K562 (cell line): Measurements from ENCODE around the gene GIPC3. TPM values are rescaled to one million over a fixed set of nuclear protein-coding genes. Genes with fewer than 3 reads are reported as not detected.

Experiments
- BACH1 ChIP-seq: fragments of 200-800 bp; sonication (Bioruptor generic); IDR thresholded peaks from 2 replicates; pipeline ENCODE4 v1.6.1; 2016; ENCODE audit warnings: missing genetic modification characterization, missing compliant biosample characterization
- CBX5 ChIP-seq: IDR thresholded peaks from 2 replicates; pipeline ENCODE4 v1.6.1; 2014; ENCODE audit warnings: low read depth, borderline replicate concordance
- DDX20 ChIP-seq: fragments of 450-650 bp; IDR thresholded peaks from 2 replicates; pipeline ENCODE4 v1.6.1; 2016; ENCODE audit warnings: missing genetic modification characterization, low read depth, mild to moderate bottlenecking, missing compliant biosample characterization, moderate library complexity
- ESRRB ChIP-seq: fragments of 250-450 bp; sonication (Bioruptor Pico); IDR thresholded peaks from 2 replicates; pipeline ENCODE4 v1.5.0; 2020; ENCODE audit warnings: mild to moderate bottlenecking, moderate library complexity, borderline replicate concordance
- FOXA1 ChIP-seq: fragments of 450-650 bp; IDR thresholded peaks from 2 replicates; pipeline ENCODE4 v1.6.1; 2016; ENCODE audit warnings: mild to moderate bottlenecking, borderline replicate concordance
- FOXM1 ChIP-seq, 2 experiments: fragments of 450-650 bp in 1 of 2; sonication (generic) in 1 of 2; formaldehyde crosslinking in 1 of 2; IDR thresholded peaks; 2 replicates each; pipeline versions ENCODE4 v1.6.1 to v1.9.0; 2017 to 2022; ENCODE audit warnings: low read depth in 2 of 2, mild to moderate bottlenecking in 2 of 2, missing genetic modification reagents in 1 of 2, moderate library complexity in 1 of 2
- HEY1 ChIP-seq: fragments of 250-450 bp; sonication (Bioruptor Pico); IDR thresholded peaks from 2 replicates; pipeline ENCODE4 v1.5.0; 2020; ENCODE audit warnings: mild to moderate bottlenecking, moderate library complexity, borderline replicate concordance
- MTA3 ChIP-seq: fragments of 450-650 bp; formaldehyde crosslinking; IDR thresholded peaks from 2 replicates; pipeline ENCODE4 v1.6.1; 2017; ENCODE audit warnings: mild to moderate bottlenecking, borderline replicate concordance
- MXD1 ChIP-seq: fragments of 250-450 bp; sonication (Bioruptor Pico); IDR thresholded peaks from 2 replicates; pipeline ENCODE4 v1.8.0; 2021; ENCODE audit warnings: borderline replicate concordance, mild to moderate bottlenecking, moderate library complexity; ENCODE audit not compliant: poor library complexity, severe bottlenecking
- NR0B1 ChIP-seq: fragments of 450-650 bp; IDR thresholded peaks from one replicate; pipeline ENCODE4 v1.6.1; 2018; ENCODE audit warnings: mild to moderate bottlenecking, moderate library complexity; ENCODE audit not compliant: partially characterized antibody
- RCOR1 ChIP-seq, 2 experiments: IDR thresholded peaks; 2 replicates each; pipeline ENCODE4 v1.6.1; 2012; ENCODE audit warnings: low read depth in 2 of 2, low read length in 2 of 2, borderline replicate concordance in 1 of 2, improper control_type of control experiment in 1 of 2
- SMARCC2 ChIP-seq: fragments of 450-650 bp; IDR thresholded peaks from 2 replicates; pipeline ENCODE4 v1.6.1; 2017; ENCODE audit warnings: antibody characterized with exemption, moderate library complexity, mild to moderate bottlenecking, low read depth
- ZBTB26 ChIP-seq: fragments of 450-650 bp; formaldehyde crosslinking; IDR thresholded peaks from 2 replicates; pipeline ENCODE4 v1.4.0; 2022; ENCODE audit warnings: missing genetic modification characterization
- ZNF444 ChIP-seq: fragments of 250-450 bp; sonication (Bioruptor Pico); IDR thresholded peaks from 2 replicates; pipeline ENCODE4 v1.4.0; 2020; ENCODE audit warnings: mild to moderate bottlenecking, moderate library complexity
- ZNF551 ChIP-seq: fragments of 250-450 bp; sonication (Bioruptor Pico); IDR thresholded peaks from 2 replicates; pipeline ENCODE4 v1.5.0; 2021; ENCODE audit warnings: mild to moderate bottlenecking, moderate library complexity
- ZNF592 ChIP-seq: fragments of 450-650 bp; IDR thresholded peaks from 2 replicates; pipeline ENCODE4 v1.6.1; 2017; ENCODE audit warnings: antibody characterized with exemption, mild to moderate bottlenecking
- ZNF655 ChIP-seq: fragments of 250-450 bp; sonication (Bioruptor Pico); IDR thresholded peaks from 2 replicates; pipeline ENCODE4 v1.5.0; 2021
- ZNF785 ChIP-seq: fragments of 250-450 bp; sonication (Bioruptor Pico); IDR thresholded peaks from 2 replicates; pipeline ENCODE4 v1.4.0; 2020; ENCODE audit warnings: mild to moderate bottlenecking
- polyA plus RNA-seq, 8 experiments: library from polyadenylated mRNA; depleted of rRNA in 4 of 8; stranded (reverse) in 5 of 8; unstranded in 3 of 8; fragments of >200 nt; fragmentation: Nextera tagmentation in 2 of 8; fragmentation: Illumina TruSeq in 1 of 8; extraction: Ambion mirVana in 2 of 8; extraction: Trizol in 1 of 8; gene quantifications; 2 replicates each; pipeline versions ENCODE4 v1.2.1 to v1.2.3, GENCODE V29; 2011 to 2014; ENCODE audit warnings: inconsistent platforms in 1 of 8, missing spikeins in 1 of 8
- total RNA-seq, 7 experiments: library from RNA; depleted of rRNA in 6 of 7; stranded (reverse); fragments of >200 nt in 6 of 7; fragmentation: Illumina TruSeq in 2 of 7; extraction: Trizol in 2 of 7; gene quantifications; 2 replicates each; pipeline versions ENCODE4 v1.2.1 to v1.2.3, GENCODE V29; 2011 to 2021; ENCODE audit warnings: low replicate concordance in 1 of 7

The GIPC3 gene
- total and polyA plus RNA-seq, 9 of the 15 experiments (the other 6 are each of a cell fraction or from before 2014, with no cell fraction given), result 0.03 to 3.6 (median 1.5) TPM; not detected in 1

GRCh38 chr19:3608079-3608641, 22.9 kb downstream of the GIPC3 start (continued):
- no peak for TF ChIP-seq HEY1 (CRISPR knock-in tag)
- TF ChIP-seq MTA3, result no peak
- no peak for TF ChIP-seq ESRRB (CRISPR knock-in tag)
- TF ChIP-seq ZNF551 (CRISPR knock-in tag), result no peak
- TF ChIP-seq ZNF444 (CRISPR knock-in tag), result no peak
- no peak for TF ChIP-seq ZNF785
- no peak for TF ChIP-seq NR0B1
- TF ChIP-seq ZNF592, result peak; percentile 12; the same call in 1 of the 2 replicates
- TF ChIP-seq ZBTB26, result peak; percentile 63; the same call in 1 of the 2 replicates
- TF ChIP-seq CBX5, result no peak
- peak in 1 of 2 experiments; percentile 39; a peak in 1 of 4 replicates for TF ChIP-seq RCOR1 (IDR thresholded peaks at IDR 0.05; ENCODE audit: borderline replicate concordance in 1 of 2, low read depth in 2 of 2, low read length in 2 of 2)
- no peak for TF ChIP-seq DDX20 (tag)
- TF ChIP-seq MXD1 (CRISPR knock-in tag), result no peak
- TF ChIP-seq FOXA1, result no peak
- no peak for TF ChIP-seq ZNF655
- no peak for TF ChIP-seq SMARCC2
- no peak for TF ChIP-seq FOXM1 (IDR thresholded peaks at IDR 0.05; ENCODE audit: low read depth)
- TF ChIP-seq FOXM1 (CRISPR knock-in tag; IDR thresholded peaks at IDR 0.05; ENCODE audit: low read depth), result no peak
- TF ChIP-seq BACH1 (tag), result 0 out of 2 replicates have a peak, but pooled peaks have one; percentile 43
